ENCODE results near the gene SCFD2. TPM values are rescaled to one million over a fixed set of nuclear protein-coding genes. Genes with fewer than 3 reads are reported as not detected.
"Not testable (repeated sequence)": the region's sequence is repeated elsewhere in the genome, so short reads cannot be mapped to it uniquely, and the experiment has no call there.

SCFD2 gene
- total RNA-seq, 2 experiments from 2014 or later = 23.0 to 24.5 TPM

GRCh38 chr4:53228036-53228435 is 137.8 kb downstream of the SCFD2 start:
- Mint-ChIP-seq H3K36me3 (ENCODE audit: low read depth) (no peaks in the 10 kb centered on the region), H3K4me3 (no peak overlapping the region), H3K27me3 (no peaks in the 10 kb centered on the region), H3K9me3 (no peaks in the 10 kb centered on the region), H3K27ac (no peak overlapping the region), H3K4me1 (peaks cover 7% of the 10 kb centered on the region)
- ChIA-PET POLR2A (no interaction called here), CTCF (interaction anchor here (0.6 kb wide), 1 partner anchor 645 kb away, joined by 4 read pairs; no protein-coding TSS in a partner anchor)
- no peak for DNase-seq

- no peak overlapping the region for H3K27ac Mint-ChIP-seq
Measured at GRCh38 chr4:53227451-53227850, 138.4 kb downstream of the SCFD2 start.

GRCh38 chr4:53221832-53222480 is 143.9 kb downstream of the SCFD2 start:
- H3K27me3 Mint-ChIP-seq = no peaks in the 10 kb centered on the region
- peaks cover 4% of the 10 kb centered on the region for H3K36me3 Mint-ChIP-seq (ENCODE audit: low read depth)
- H3K4me1 Mint-ChIP-seq = no peaks in the 10 kb centered on the region
- CTCF ChIA-PET = no interaction called here
- no peak for DNase-seq
- H3K4me3 Mint-ChIP-seq = no peak overlapping the region
- H3K9me3 Mint-ChIP-seq = peaks cover 12% of the 10 kb centered on the region
- no peak overlapping the region for H3K27ac Mint-ChIP-seq
- POLR2A ChIA-PET = no interaction called here

More at GRCh38 chr4:53227451-53227850, 138.4 kb downstream of the SCFD2 start:
- CTCF ChIA-PET = no interaction called here
- H3K27me3 Mint-ChIP-seq = no peaks in the 10 kb centered on the region
- H3K4me1 Mint-ChIP-seq = peaks cover under 1% of the 10 kb centered on the region
- no peaks in the 10 kb centered on the region for H3K9me3 Mint-ChIP-seq
- H3K4me3 Mint-ChIP-seq = no peak overlapping the region
- no peaks in the 10 kb centered on the region for H3K36me3 Mint-ChIP-seq (ENCODE audit: low read depth)
- POLR2A ChIA-PET = no interaction called here
- no peak for DNase-seq

- POLR2A ChIA-PET; DNase-seq; H3K36me3 Mint-ChIP-seq (ENCODE audit: low read depth); H3K4me3 Mint-ChIP-seq; H3K27ac Mint-ChIP-seq; H3K4me1 Mint-ChIP-seq; H3K27me3 Mint-ChIP-seq: not testable (repeated sequence)
- H3K9me3 Mint-ChIP-seq = peaks cover 12% of the 10 kb centered on the region
- CTCF ChIA-PET = interaction anchor here (1.5 kb wide), 1 partner anchor 17 kb away, joined by 3 read pairs; no protein-coding TSS in a partner anchor
Measured at GRCh38 chr4:53219148-53219547, 146.7 kb downstream of the SCFD2 start.

GRCh38 chr4:53208753-53209152 is 157.1 kb downstream of the SCFD2 start:
- POLR2A ChIA-PET = no interaction called here
- CTCF ChIA-PET = no interaction called here
- no peak overlapping the region for H3K4me3 Mint-ChIP-seq
- no peaks in the 10 kb centered on the region for H3K4me1 Mint-ChIP-seq
- peaks cover 12% of the 10 kb centered on the region for H3K36me3 Mint-ChIP-seq (ENCODE audit: low read depth)
- H3K27me3 Mint-ChIP-seq = no peaks in the 10 kb centered on the region
- H3K9me3 Mint-ChIP-seq = no peaks in the 10 kb centered on the region
- no peak for DNase-seq
- H3K27ac Mint-ChIP-seq = no peak overlapping the region

- no peak overlapping the region for H3K27ac Mint-ChIP-seq
- peaks cover 9% of the 10 kb centered on the region for H3K36me3 Mint-ChIP-seq (ENCODE audit: low read depth)
- ChIA-PET POLR2A (interaction anchor here (0.6 kb wide), 1 partner anchor 382 kb away, joined by 3 read pairs; no protein-coding TSS in a partner anchor), CTCF (interaction anchor here (0.6 to 1.2 kb wide), 2 partner anchors 402 to 1026 kb away, joined by 3 read pairs; no protein-coding TSS in a partner anchor)
- H3K4me3 Mint-ChIP-seq = no peak overlapping the region
- no peaks in the 10 kb centered on the region for H3K27me3 Mint-ChIP-seq
- DNase-seq = no peak
- H3K4me1 Mint-ChIP-seq = no peaks in the 10 kb centered on the region
- H3K9me3 Mint-ChIP-seq = no peaks in the 10 kb centered on the region
Measured at GRCh38 chr4:53205970-53206369, 159.9 kb downstream of the SCFD2 start.

GRCh38 chr4:53199356-53199755 is 166.5 kb downstream of the SCFD2 start:
- DNase-seq = no peak
- CTCF ChIA-PET = no interaction called here
- Mint-ChIP-seq H3K36me3 (ENCODE audit: low read depth) (no peaks in the 10 kb centered on the region), H3K27ac (no peak overlapping the region), H3K4me1 (no peaks in the 10 kb centered on the region), H3K4me3 (no peak overlapping the region), H3K9me3 (no peaks in the 10 kb centered on the region), H3K27me3 (no peaks in the 10 kb centered on the region)
- POLR2A ChIA-PET = no interaction called here

- DNase-seq = no peak
- ChIA-PET POLR2A (no interaction called here), CTCF (interaction anchor here (0.6 kb wide), 2 partner anchors 21 to 292 kb away, joined by 3 read pairs; no protein-coding TSS in a partner anchor)
- no peaks in the 10 kb centered on the region for H3K9me3 Mint-ChIP-seq
- H3K27me3 Mint-ChIP-seq = no peaks in the 10 kb centered on the region
- H3K4me3 Mint-ChIP-seq = no peak overlapping the region
- no peaks in the 10 kb centered on the region for H3K36me3 Mint-ChIP-seq (ENCODE audit: low read depth)
- H3K4me1 Mint-ChIP-seq = no peaks in the 10 kb centered on the region
- no peak overlapping the region for H3K27ac Mint-ChIP-seq
Measured at GRCh38 chr4:53197772-53198142, 168.1 kb downstream of the SCFD2 start.

GRCh38 chr4:53196882-53197771 is 168.7 kb downstream of the SCFD2 start:
- Mint-ChIP-seq H3K27me3 (no peaks in the 10 kb centered on the region), H3K9me3 (no peaks in the 10 kb centered on the region), H3K4me1 (no peaks in the 10 kb centered on the region), H3K4me3 (no peak overlapping the region), H3K27ac (no peak overlapping the region), H3K36me3 (ENCODE audit: low read depth) (no peaks in the 10 kb centered on the region)
- POLR2A ChIA-PET = no interaction called here
- DNase-seq = peak; percentile 14
- CTCF ChIA-PET = interaction anchor here (0.6 kb wide), 2 partner anchors 20 to 292 kb away, joined by 3 read pairs; no protein-coding TSS in a partner anchor

- Mint-ChIP-seq H3K9me3 (no peaks in the 10 kb centered on the region), H3K27me3 (no peaks in the 10 kb centered on the region), H3K27ac (no peak overlapping the region), H3K4me1 (no peaks in the 10 kb centered on the region), H3K4me3 (no peak overlapping the region), H3K36me3 (ENCODE audit: low read depth) (no peaks in the 10 kb centered on the region)
- POLR2A ChIA-PET = no interaction called here
- no peak for DNase-seq
- CTCF ChIA-PET = interaction anchor here (0.9 to 1.3 kb wide), 2 partner anchors 180 to 608 kb away, joined by 3 read pairs; no protein-coding TSS in a partner anchor
Measured at GRCh38 chr4:53195815-53196661, 169.8 kb downstream of the SCFD2 start.

- CTCF ChIA-PET = interaction anchor here (0.9 to 1.3 kb wide), 2 partner anchors 178 to 610 kb away, joined by 3 read pairs; no protein-coding TSS in a partner anchor
- POLR2A ChIA-PET = no interaction called here
- H3K4me1 Mint-ChIP-seq = no peaks in the 10 kb centered on the region
- no peaks in the 10 kb centered on the region for H3K9me3 Mint-ChIP-seq
- H3K27me3 Mint-ChIP-seq = no peaks in the 10 kb centered on the region
- no peak overlapping the region for H3K4me3 Mint-ChIP-seq
- no peak overlapping the region for H3K27ac Mint-ChIP-seq
- no peaks in the 10 kb centered on the region for H3K36me3 Mint-ChIP-seq (ENCODE audit: low read depth)
- DNase-seq = no peak
Measured at GRCh38 chr4:53194727-53195126, 171.1 kb downstream of the SCFD2 start.

GRCh38 chr4:53193111-53193510 is 172.8 kb downstream of the SCFD2 start:
- CTCF ChIA-PET = no interaction called here
- no peak overlapping the region for H3K27ac Mint-ChIP-seq
- H3K9me3 Mint-ChIP-seq = no peaks in the 10 kb centered on the region
- H3K36me3 Mint-ChIP-seq (ENCODE audit: low read depth) = no peaks in the 10 kb centered on the region
- POLR2A ChIA-PET = no interaction called here
- no peaks in the 10 kb centered on the region for H3K4me1 Mint-ChIP-seq
- no peaks in the 10 kb centered on the region for H3K27me3 Mint-ChIP-seq
- DNase-seq = no peak
- no peak overlapping the region for H3K4me3 Mint-ChIP-seq
